DMS114 treated with DMSO at 0.1 percent for 48 hours (cell line): ENCODE data around the gene DGUOK.
"Not testable (repeated sequence)": the region's sequence is repeated elsewhere in the genome, so short reads cannot be mapped to it uniquely, and the experiment has no call there.

Source experiments
- DNase-seq: peaks from one replicate; lab custom pipeline; 2025; ENCODE audit not compliant: unreplicated experiment; lab: John Stamatoyannopoulos, UW

Gene DGUOK

GRCh38 chr2:73926493-73927327, at the start of gene DGUOK:
TSS of gene DGUOK (plus strand) at chr2:73926880. CDS start at chr2:73926911, 31 bp downstream.
- peak; percentile 98 for DNase-seq

- no peak for DNase-seq
Observed at GRCh38 chr2:73877071-73877802, 49.4 kb upstream of the DGUOK start.

GRCh38 chr2:73877984-73878383, 48.7 kb upstream of the DGUOK start:
- not testable (repeated sequence) for DNase-seq

GRCh38 chr2:73885406-73885805, 41.3 kb upstream of the DGUOK start:
- no peak for DNase-seq

GRCh38 chr2:73886357-73886756, 40.3 kb upstream of the DGUOK start:
- DNase-seq: no peak

- not testable (repeated sequence) for DNase-seq
Observed at GRCh38 chr2:73887596-73888353, 38.9 kb upstream of the DGUOK start.

GRCh38 chr2:73888388-73888787, 38.3 kb upstream of the DGUOK start:
- no peak for DNase-seq

- no peak for DNase-seq
Observed at GRCh38 chr2:73889206-73889605, 37.5 kb upstream of the DGUOK start.

GRCh38 chr2:73890301-73891092, 36.2 kb upstream of the DGUOK start:
- DNase-seq: no peak

GRCh38 chr2:73891276-73891901, 35.3 kb upstream of the DGUOK start:
- DNase-seq: no peak

- no peak for DNase-seq
Observed at GRCh38 chr2:73892631-73893329, 33.9 kb upstream of the DGUOK start, which contains the start of gene ACTG2. TSS of gene ACTG2 (plus strand) at chr2:73893008. CDS start at chr2:73901312, 8,304 bp downstream.

- DNase-seq: no peak
Observed at GRCh38 chr2:73893764-73894474, 32.8 kb upstream of the DGUOK start.

- DNase-seq: no peak
Observed at GRCh38 chr2:73894475-73894850, 32.2 kb upstream of the DGUOK start.

- no peak for DNase-seq
Observed at GRCh38 chr2:73894877-73895276, 31.8 kb upstream of the DGUOK start.

- no peak for DNase-seq
Observed at GRCh38 chr2:73895473-73895872, 31.2 kb upstream of the DGUOK start.

GRCh38 chr2:73896362-73897239, 30.1 kb upstream of the DGUOK start:
- no peak for DNase-seq

- DNase-seq: no peak
Observed at GRCh38 chr2:73897240-73897583, 29.5 kb upstream of the DGUOK start.

- no peak for DNase-seq
Observed at GRCh38 chr2:73897934-73898333, 28.7 kb upstream of the DGUOK start.
